ENCODE data around the gene HACD4. TPM values are rescaled to one million over a fixed set of nuclear protein-coding genes. Genes with fewer than 3 reads are reported as not detected.

Gene HACD4
- polyA plus RNA-seq, 2 donors: 0.98 to 1.1 TPM

DNA sequence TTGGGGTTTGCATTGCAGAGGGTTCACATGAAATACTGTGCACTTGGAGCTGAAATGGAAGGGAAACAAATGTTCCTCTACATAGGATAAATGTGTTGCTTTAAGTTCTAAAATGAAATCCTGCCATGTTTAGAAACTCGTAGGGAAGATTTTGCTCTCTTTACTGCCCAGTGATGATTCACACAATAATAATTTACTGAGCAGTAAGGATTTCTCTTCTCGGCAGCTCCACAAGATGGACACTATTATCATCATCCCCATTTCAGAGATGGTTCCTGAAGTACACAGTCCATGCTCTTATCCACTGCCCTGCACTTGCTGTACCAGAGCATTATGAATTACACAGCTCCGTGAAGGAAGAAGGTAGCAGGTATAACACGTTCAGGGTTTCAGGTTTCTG, 4.1 kb downstream of the HACD4 start:
- WGBS, 2 donors: 68 to 73% methylated on average over 4 of the region's 4 CpGs
- Histone ChIP-seq H3K36me3 (ENCODE audit: control insufficient read depth in 2 of 2, insufficient read depth in 2 of 2, low read length in 1 of 2) (peaks cover 0 to 3% of the 10 kb centered on the region in 2 donors), H3K27me3 (ENCODE audit: control insufficient read depth in 1 of 2, insufficient read depth in 2 of 2, low read length in 2 of 2) (no peaks in the 10 kb centered on the region), H3K9me3 (ENCODE audit: control insufficient read depth in 2 of 2, insufficient read depth in 1 of 2, low read depth in 1 of 2, low read length in 1 of 2) (no peaks in the 10 kb centered on the region), H3K4me1 (ENCODE audit: control insufficient read depth in 2 of 2, insufficient read depth in 2 of 2, low read length in 1 of 2) (no peaks in the 10 kb centered on the region), H3K27ac (ENCODE audit: low read depth in 2 of 2, low read length in 1 of 2) (peak overlapping the region in 1 of 2 donors; percentile 22), H3K4me3 (ENCODE audit: low read depth in 1 of 2, low read length in 2 of 2) (no peak overlapping the region)

DNA sequence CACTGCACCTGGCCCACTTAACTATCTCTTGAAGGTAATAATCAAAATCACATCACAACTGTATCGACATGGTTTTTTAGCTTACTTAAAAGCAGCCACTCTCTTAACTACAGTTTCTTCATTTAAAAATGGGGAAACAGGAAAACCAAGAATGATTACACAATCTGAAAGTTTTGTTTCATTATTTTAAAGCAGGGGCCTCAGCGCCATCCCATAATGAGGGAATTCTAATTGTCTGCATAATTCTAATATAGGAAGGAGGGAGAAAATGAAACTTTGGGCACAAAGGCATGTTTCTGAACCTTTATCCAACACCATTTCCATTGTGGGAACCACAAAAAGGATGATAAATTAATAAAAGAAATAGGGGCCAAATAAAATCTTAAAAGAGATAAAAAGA, 7.6 kb downstream of the HACD4 start:
- H3K4me3 ChIP-seq (ENCODE audit: low read depth in 1 of 2, low read length in 2 of 2): no peak overlapping the region
- no peaks in the 10 kb centered on the region for H3K27me3 ChIP-seq (ENCODE audit: control insufficient read depth in 1 of 2, insufficient read depth in 2 of 2, low read length in 2 of 2)
- no peaks in the 10 kb centered on the region for H3K9me3 ChIP-seq (ENCODE audit: control insufficient read depth in 2 of 2, insufficient read depth in 1 of 2, low read depth in 1 of 2, low read length in 1 of 2)
- no peaks in the 10 kb centered on the region for H3K4me1 ChIP-seq (ENCODE audit: control insufficient read depth in 2 of 2, insufficient read depth in 2 of 2, low read length in 1 of 2)
- 86 to 91% methylated on average over 2 of the region's 2 CpGs for WGBS, 2 donors
- peaks cover 0 to 3% of the 10 kb centered on the region in 2 donors for H3K36me3 ChIP-seq (ENCODE audit: control insufficient read depth in 2 of 2, insufficient read depth in 2 of 2, low read length in 1 of 2)
- H3K27ac ChIP-seq (ENCODE audit: low read depth in 2 of 2, low read length in 1 of 2): no peak overlapping the region

DNA sequence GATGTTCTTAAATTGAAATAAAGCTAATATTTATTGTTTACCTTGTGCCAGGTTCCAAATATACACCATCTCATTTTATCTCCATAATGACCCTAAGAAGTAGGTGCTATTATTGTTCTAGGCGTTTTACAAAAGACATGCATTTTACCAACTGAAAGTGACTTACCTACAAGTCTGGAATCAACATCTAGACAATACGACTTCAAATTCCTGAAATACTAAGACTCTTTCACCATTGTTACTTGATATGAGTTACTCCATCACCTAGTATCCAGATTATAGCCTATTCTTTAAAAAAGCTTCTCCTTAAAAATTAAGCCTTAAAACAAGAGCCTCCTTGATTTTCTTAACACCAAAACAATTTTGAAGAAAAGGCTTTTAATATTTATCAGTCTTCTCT, 13.3 kb downstream of the HACD4 start:
- Histone ChIP-seq H3K9me3 (ENCODE audit: control insufficient read depth in 2 of 2, insufficient read depth in 1 of 2, low read depth in 1 of 2, low read length in 1 of 2) (no peaks in the 10 kb centered on the region), H3K4me3 (ENCODE audit: low read depth in 1 of 2, low read length in 2 of 2) (no peak overlapping the region), H3K27me3 (ENCODE audit: control insufficient read depth in 1 of 2, insufficient read depth in 2 of 2, low read length in 2 of 2) (no peaks in the 10 kb centered on the region), H3K4me1 (ENCODE audit: control insufficient read depth in 2 of 2, insufficient read depth in 2 of 2, low read length in 1 of 2) (no peaks in the 10 kb centered on the region), H3K27ac (ENCODE audit: low read depth in 2 of 2, low read length in 1 of 2) (no peak overlapping the region), H3K36me3 (ENCODE audit: control insufficient read depth in 2 of 2, insufficient read depth in 2 of 2, low read length in 1 of 2) (no peaks in the 10 kb centered on the region)
- WGBS, 2 donors: 89 to 91% methylated on average over 2 of the region's 2 CpGs

DNA sequence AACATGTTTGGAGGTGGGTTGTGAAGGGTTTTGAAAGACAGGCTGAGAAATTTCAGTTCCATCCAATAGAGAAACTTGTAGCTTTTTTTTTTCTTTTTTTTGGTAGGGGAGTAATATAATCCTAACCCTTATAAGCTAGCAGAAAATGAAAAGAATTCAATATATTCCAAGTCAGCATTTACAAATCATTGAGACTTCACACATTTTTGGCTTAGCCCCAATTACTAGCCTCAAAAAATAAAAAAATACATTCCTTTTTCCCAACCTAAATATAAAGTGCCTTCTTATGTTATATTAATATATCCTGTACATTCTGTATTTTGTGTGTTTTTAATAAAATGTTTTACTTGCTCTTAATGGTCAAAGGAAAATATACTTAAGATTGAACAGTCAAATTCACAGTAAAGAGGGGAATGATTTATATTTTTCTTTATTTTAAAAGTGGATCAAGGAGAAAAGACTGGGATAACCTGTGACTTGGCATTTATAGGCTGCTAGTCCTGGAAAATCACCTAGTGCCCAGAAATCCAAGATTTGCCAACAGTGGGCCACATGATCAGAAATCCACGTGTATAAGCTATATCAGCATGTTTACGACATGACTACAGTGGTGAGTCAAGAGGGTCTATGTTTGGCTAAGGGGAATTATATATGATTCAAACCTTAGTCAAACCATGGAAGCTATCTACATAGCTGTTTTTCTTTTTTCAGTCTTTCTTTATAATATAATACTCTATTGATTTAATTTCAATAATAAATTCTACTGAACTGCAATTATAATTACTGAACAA, 14.5 kb downstream of the HACD4 start:
- Histone ChIP-seq H3K27me3 (ENCODE audit: control insufficient read depth in 1 of 2, insufficient read depth in 2 of 2, low read length in 2 of 2) (no peaks in the 10 kb centered on the region), H3K9me3 (ENCODE audit: control insufficient read depth in 2 of 2, insufficient read depth in 1 of 2, low read depth in 1 of 2, low read length in 1 of 2) (no peaks in the 10 kb centered on the region), H3K4me1 (ENCODE audit: control insufficient read depth in 2 of 2, insufficient read depth in 2 of 2, low read length in 1 of 2) (no peaks in the 10 kb centered on the region), H3K27ac (ENCODE audit: low read depth in 2 of 2, low read length in 1 of 2) (no peak overlapping the region), H3K4me3 (ENCODE audit: low read depth in 1 of 2, low read length in 2 of 2) (no peak overlapping the region), H3K36me3 (ENCODE audit: control insufficient read depth in 2 of 2, insufficient read depth in 2 of 2, low read length in 1 of 2) (no peaks in the 10 kb centered on the region)
- 60 to 65% methylated on average over 2 of the region's 2 CpGs for WGBS, 2 donors

DNA sequence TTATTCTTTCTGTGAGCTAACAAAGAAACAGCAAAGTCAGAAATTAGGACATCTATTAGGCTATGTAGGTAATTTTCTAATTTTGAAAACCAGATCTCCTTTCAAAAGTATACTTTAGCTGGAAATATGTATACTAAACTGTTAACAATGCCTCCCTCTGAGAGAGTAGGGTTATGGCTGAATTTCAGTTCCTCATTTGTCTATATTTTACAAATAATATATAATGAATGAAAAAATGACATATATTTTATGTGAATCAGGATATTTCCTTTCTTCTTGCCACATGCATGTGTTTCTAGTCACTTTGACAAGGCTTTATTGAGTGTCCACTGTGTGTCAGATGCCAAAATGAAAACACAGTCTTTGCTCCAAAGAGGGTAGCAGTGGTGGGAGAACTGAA, 15.4 kb downstream of the HACD4 start:
- Histone ChIP-seq H3K36me3 (ENCODE audit: control insufficient read depth in 2 of 2, insufficient read depth in 2 of 2, low read length in 1 of 2) (no peaks in the 10 kb centered on the region), H3K4me3 (ENCODE audit: low read depth in 1 of 2, low read length in 2 of 2) (no peak overlapping the region), H3K27me3 (ENCODE audit: control insufficient read depth in 1 of 2, insufficient read depth in 2 of 2, low read length in 2 of 2) (no peaks in the 10 kb centered on the region), H3K27ac (ENCODE audit: low read depth in 2 of 2, low read length in 1 of 2) (no peak overlapping the region), H3K9me3 (ENCODE audit: control insufficient read depth in 2 of 2, insufficient read depth in 1 of 2, low read depth in 1 of 2, low read length in 1 of 2) (no peaks in the 10 kb centered on the region), H3K4me1 (ENCODE audit: control insufficient read depth in 2 of 2, insufficient read depth in 2 of 2, low read length in 1 of 2) (no peaks in the 10 kb centered on the region)

DNA sequence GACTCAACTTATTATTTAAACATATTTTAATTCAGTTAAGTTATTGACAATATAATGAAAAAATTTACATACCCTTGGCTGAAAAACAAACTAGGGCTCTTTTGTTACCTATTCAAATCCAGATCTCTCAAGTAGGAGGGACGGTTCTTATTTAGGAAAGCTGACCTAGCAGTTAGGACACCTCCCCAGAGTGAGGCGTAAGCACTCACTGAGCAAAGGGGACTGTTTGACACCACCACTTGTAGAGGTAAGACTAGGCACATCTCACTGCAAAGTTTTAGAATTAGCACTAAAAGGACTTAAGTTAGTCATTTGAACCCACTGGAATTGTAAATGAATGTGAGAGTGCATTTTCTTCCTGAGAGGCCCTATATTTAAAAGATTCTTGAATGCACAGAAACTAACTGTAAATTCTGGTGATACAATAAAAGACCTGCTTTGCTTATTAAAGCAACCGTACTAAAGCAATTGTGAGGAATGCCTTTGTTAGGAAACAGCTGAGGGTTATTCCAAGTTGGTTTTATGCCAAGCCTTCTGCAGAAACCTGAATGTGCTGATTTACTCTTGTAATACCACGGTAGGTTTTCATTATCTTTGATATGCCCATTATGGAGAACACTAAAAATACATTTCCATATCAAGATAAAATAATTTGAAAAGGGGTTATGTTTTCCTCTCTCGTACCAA, 16.2 kb downstream of the HACD4 start:
- Histone ChIP-seq H3K27me3 (ENCODE audit: control insufficient read depth in 1 of 2, insufficient read depth in 2 of 2, low read length in 2 of 2) (no peaks in the 10 kb centered on the region), H3K9me3 (ENCODE audit: control insufficient read depth in 2 of 2, insufficient read depth in 1 of 2, low read depth in 1 of 2, low read length in 1 of 2) (no peaks in the 10 kb centered on the region), H3K4me1 (ENCODE audit: control insufficient read depth in 2 of 2, insufficient read depth in 2 of 2, low read length in 1 of 2) (no peaks in the 10 kb centered on the region), H3K27ac (ENCODE audit: low read depth in 2 of 2, low read length in 1 of 2) (no peak overlapping the region), H3K36me3 (ENCODE audit: control insufficient read depth in 2 of 2, insufficient read depth in 2 of 2, low read length in 1 of 2) (no peaks in the 10 kb centered on the region), H3K4me3 (ENCODE audit: low read depth in 1 of 2, low read length in 2 of 2) (no peak overlapping the region)
- 60 to 65% methylated on average over 5 of the region's 5 CpGs for WGBS, 2 donors

DNA sequence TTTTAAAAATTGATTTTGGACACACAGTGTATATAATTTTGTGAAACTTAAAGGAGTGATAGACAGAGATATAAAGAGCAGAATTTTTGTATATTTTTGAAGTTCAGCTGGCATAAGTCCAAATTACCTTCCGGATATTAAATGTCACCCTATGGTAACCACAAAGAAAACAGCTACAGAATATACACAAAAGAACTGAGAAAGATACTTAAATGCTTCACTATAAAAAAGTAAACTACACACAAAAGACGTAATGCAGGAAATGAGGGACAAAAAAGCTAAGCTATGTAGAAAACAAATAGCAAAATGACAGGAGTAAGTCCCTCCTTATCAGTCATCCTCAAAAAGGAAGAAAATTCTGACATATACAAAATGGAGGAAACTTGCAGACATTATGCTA, 29.4 kb downstream of the HACD4 start:
- Histone ChIP-seq H3K27me3 (ENCODE audit: control insufficient read depth in 1 of 2, insufficient read depth in 2 of 2, low read length in 2 of 2) (no peaks in the 10 kb centered on the region), H3K36me3 (ENCODE audit: control insufficient read depth in 2 of 2, insufficient read depth in 2 of 2, low read length in 1 of 2) (peaks cover 2 to 6% of the 10 kb centered on the region in 2 donors), H3K27ac (ENCODE audit: low read depth in 2 of 2, low read length in 1 of 2) (no peak overlapping the region), H3K4me1 (ENCODE audit: control insufficient read depth in 2 of 2, insufficient read depth in 2 of 2, low read length in 1 of 2) (no peaks in the 10 kb centered on the region), H3K9me3 (ENCODE audit: control insufficient read depth in 2 of 2, insufficient read depth in 1 of 2, low read depth in 1 of 2, low read length in 1 of 2) (no peaks in the 10 kb centered on the region), H3K4me3 (ENCODE audit: low read depth in 1 of 2, low read length in 2 of 2) (no peak overlapping the region)
- 67 to 68% methylated on average over 2 of the region's 2 CpGs for WGBS, 2 donors

DNA sequence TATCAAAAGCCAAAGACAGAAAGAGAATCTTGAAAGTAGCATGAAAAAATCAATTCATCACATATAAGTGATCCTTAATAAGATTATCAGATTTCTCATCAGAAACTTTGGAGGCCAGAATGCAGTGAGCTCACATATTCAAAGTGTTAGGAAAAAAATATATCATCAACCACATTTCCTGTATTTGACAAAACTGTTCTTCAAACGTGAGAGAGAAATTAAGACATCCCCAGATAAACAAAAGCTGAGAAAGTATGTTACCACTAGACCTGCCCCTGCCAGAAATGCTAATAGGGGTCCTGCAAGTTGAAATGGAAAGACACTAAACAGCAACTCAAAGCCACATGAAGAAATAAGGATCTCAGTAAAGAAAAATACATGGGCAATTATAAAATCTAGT, 29.9 kb downstream of the HACD4 start:
- Histone ChIP-seq H3K36me3 (ENCODE audit: control insufficient read depth in 2 of 2, insufficient read depth in 2 of 2, low read length in 1 of 2) (peaks cover 2 to 6% of the 10 kb centered on the region in 2 donors), H3K27ac (ENCODE audit: low read depth in 2 of 2, low read length in 1 of 2) (no peak overlapping the region)
- 16 to 25% methylated on average over 1 of the region's 1 CpG for WGBS, 2 donors

DNA sequence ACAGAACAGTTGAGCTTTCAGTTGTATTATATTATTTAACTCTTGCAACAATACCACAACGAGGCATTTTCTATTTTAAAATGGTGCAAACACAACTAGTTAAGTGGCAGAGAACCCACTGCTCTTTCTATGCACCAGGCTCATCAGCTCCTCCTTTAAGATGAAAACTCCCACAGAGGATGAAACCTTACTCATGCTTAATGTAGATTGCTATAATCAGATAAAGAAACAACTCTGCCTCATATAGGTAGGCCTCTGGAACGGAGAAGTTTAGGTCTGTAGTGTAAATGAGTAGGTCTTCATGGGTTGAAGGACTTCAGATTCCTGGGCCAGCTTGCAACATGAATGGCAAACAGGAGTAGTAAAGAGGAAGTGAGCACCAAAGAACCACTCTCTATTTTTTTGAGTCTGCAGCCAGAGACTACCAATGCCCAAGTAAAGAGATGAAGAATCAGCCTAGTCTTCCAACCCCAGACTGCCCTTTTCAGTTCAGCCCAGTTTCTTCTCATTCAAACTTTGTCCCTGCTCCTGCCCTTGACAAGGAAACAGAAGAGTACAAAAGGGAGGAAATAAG, 33.9 kb downstream of the HACD4 start:
- Histone ChIP-seq H3K9me3 (ENCODE audit: control insufficient read depth in 2 of 2, insufficient read depth in 1 of 2, low read depth in 1 of 2, low read length in 1 of 2) (no peaks in the 10 kb centered on the region), H3K4me3 (ENCODE audit: low read depth in 1 of 2, low read length in 2 of 2) (no peak overlapping the region), H3K36me3 (ENCODE audit: control insufficient read depth in 2 of 2, insufficient read depth in 2 of 2, low read length in 1 of 2) (peaks cover 0 to 6% of the 10 kb centered on the region in 2 donors), H3K4me1 (ENCODE audit: control insufficient read depth in 2 of 2, insufficient read depth in 2 of 2, low read length in 1 of 2) (no peaks in the 10 kb centered on the region), H3K27ac (ENCODE audit: low read depth in 2 of 2, low read length in 1 of 2) (no peak overlapping the region), H3K27me3 (ENCODE audit: control insufficient read depth in 1 of 2, insufficient read depth in 2 of 2, low read length in 2 of 2) (no peaks in the 10 kb centered on the region)
- 78 to 85% methylated on average over 2 of the region's 2 CpGs for WGBS, 2 donors

More for the DNA sequence above, 29.9 kb downstream of the HACD4 start:
- Histone ChIP-seq H3K27me3 (ENCODE audit: control insufficient read depth in 1 of 2, insufficient read depth in 2 of 2, low read length in 2 of 2) (no peaks in the 10 kb centered on the region), H3K4me3 (ENCODE audit: low read depth in 1 of 2, low read length in 2 of 2) (no peak overlapping the region), H3K4me1 (ENCODE audit: control insufficient read depth in 2 of 2, insufficient read depth in 2 of 2, low read length in 1 of 2) (no peaks in the 10 kb centered on the region), H3K9me3 (ENCODE audit: control insufficient read depth in 2 of 2, insufficient read depth in 1 of 2, low read depth in 1 of 2, low read length in 1 of 2) (no peaks in the 10 kb centered on the region)

Data from esophagus (tissue), 2 donors.